NCI-H2171 treated with DMSO at 0.1 percent for 48 hours (cell line): Measurements from ENCODE around the gene ABCF1.
A peak's percentile ranks its signal among the peaks of the same experiment; 100 is the strongest.

Experiments
- DNase-seq: peaks from one replicate; lab custom pipeline; 2025; lab: John Stamatoyannopoulos, UW

Gene ABCF1

DNA sequence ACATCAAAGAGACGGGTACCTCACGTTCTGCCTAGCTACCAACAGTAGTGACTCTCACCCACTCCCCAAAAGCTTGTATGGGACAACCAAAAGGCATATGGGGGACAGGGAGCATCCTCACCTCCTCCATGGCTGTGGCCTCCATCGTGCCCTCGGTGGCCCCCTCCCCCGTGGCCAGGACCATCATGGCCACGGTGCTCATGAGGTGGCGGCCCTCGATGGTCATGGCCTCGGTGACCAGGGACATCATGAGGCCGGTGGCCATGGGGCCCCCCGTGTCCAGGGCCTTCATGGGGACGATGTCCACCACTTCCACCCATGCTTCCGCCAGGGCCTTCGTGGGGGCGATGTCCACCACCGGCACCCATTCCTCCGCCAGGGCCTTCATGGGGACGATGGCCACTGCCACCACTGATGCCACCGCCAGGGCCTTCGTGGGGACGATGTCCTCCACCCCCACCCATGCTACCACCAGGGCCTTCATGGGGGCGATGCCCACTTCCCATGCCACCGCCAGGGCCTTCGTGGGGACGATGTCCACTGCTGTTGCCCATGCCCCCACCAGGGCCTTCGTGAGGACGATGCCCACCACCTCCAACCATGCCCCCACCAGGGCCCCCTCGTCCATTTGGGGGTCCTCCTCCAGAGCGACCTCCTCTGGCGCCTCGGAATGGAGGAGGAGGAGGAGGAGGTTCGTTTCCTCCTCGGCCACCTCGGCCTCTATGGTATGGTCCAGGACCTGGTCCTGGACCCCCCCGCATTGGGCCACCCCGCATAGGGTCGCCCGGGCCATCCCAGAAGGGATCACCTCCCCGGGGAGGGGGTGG lies 30.8 kb downstream of the ABCF1 start:
- DNase-seq: no peak

GRCh38 chr6:30603961-30604360 lies 32.7 kb downstream of the ABCF1 start:
- DNase-seq: no peak

- no peak for DNase-seq
Measured at GRCh38 chr6:30610065-30610464, 38.8 kb downstream of the ABCF1 start.

- no peak for DNase-seq
Measured at GRCh38 chr6:30611150-30611855, 40.1 kb downstream of the ABCF1 start.

GRCh38 chr6:30611856-30612194 lies 40.6 kb downstream of the ABCF1 start:
- DNase-seq: no peak

DNA sequence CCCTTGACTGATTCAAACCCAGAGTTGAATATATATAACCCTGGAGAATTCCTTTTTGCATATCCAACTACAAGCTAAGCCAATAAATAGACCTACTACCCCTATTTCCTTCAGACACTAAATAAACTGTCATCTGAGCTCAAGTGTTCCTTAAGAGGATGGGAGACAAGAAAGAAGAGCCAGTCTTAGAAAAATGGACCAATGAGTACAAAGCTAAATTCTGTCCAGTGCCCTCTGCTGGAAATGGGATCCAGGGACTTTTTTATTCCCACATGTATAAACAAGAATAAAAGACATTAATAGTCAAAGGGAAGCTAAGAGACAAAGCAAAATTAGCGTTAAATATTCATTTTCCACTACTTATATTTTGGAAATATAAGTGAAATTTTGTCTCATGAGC lies 41.0 kb downstream of the ABCF1 start:
- peak; percentile 31 for DNase-seq

DNA sequence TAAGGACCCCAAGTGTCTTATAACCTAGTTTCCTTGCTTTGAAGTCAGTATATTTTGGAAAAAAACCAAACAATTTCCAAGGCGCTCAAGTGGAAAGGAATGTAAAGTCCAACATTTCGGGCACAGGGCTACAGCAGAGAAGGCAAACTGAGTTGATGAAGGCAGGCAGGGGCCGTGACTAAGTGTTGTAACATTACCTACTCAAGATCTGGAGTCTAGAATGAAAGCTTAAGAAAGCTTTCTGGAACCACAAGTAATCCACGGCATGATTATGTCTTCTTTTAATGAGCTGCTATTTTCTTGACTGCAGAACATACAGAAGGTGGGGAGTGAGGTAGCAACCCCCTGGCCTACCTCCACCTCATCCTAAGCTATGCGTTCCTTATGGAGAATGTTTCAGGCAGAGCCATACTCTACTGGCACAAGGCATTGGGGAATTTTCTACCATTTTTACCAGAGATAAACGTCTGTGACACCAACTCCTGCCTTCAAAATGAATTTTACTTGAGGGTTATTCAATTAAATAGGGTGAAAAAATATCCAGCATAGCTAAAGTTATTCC lies 41.5 kb downstream of the ABCF1 start:
- DNase-seq: no peak

GRCh38 chr6:30613251-30614043 lies 42.2 kb downstream of the ABCF1 start:
- DNase-seq: no peak

DNA sequence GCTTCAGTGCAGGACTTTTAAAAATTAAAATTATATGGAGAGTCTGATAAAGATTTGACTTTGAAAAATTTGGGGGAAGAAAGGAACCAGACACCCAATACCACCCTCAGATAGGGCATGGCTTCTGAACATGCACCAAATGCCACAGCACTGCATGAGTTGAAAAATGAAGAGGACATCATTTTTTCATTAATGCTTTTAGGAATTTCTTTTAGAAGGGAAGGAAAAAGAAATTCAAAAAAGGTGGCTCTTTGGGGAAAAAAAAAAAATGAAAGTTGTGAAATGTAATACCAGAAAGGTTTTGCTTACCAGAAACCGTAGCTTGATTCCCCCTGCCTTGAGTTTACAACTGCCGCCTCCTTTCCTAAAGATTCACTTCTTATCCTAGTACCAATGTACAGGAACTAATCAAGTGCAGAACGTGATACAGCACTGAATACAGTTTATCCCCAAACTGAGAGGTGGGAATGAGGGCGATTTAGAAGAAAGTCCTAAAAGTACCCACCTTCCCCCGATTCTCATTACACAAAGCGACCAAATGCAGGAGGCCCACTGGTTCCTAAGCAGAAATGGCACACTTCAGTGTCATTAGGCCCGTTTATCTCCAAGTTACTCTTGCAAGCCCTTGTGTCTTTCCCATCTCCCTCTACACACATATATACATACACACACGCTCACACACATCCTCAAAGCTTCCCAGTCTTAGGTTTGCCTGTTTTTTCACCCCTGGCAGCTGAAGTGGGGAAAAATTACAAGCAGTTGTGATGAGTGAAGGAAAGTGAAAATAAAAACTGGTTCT lies 43.0 kb downstream of the ABCF1 start:
- DNase-seq: no peak

DNA sequence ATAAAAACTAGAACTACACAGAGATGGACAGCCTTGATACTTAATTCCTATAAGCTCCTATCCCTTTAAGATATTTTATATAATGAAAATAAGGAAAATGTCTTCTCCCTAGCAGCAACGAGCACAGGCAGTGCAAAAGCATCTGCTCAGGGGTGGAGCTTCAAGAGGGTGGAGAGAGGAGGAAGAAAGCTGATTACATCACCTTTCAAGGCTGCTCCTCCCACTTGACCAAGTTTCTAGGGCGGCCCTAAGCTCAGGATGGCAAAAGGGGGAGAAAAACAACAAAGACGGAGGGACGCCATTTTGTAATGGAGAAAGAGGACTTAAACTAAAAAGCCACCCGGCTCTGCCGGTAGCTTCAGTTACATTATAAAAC lies 43.6 kb downstream of the ABCF1 start:
- peak; percentile 99 for DNase-seq

GRCh38 chr6:30615219-30615957 lies 44.1 kb downstream of the ABCF1 start:
- DNase-seq: peak; percentile 94

DNA sequence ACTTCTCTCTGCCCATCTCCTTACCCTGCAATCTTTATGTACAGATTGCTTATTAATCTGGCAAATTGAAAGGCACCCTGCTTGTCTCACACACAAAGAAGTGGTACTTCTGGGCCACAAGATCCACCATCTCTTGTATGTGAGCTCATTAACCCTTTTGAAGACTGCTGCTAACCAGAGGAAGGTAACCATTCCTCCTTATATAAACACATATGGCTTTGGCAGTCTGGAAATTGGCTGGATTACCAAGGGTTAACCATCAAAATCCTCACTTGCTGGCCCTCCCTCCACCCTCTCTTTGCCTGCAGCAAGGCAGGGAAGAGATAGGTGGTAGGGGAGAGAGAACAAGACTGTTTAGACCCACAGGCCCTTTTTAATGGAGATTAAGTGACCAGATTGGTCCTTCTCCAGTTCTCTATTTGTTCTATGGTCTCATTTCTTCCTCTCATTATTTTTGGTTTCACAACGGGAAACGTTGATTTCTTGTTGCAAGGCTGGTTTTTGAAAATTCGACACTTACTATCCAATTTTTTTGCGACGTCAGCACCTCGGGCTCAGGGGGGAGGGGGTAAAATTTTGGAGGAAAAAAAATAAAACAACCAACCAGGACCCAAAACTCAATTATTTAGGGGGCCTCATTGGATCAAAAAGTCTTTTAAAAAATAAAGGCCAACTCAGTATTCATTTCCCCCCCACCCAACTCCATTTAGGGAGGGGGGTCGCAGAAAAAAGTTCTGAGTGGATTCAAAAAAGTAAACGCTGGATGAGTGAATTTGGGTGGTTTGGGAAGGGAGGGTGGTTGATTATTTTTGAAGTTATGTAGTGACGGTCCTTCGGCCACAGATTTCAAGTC lies 44.9 kb downstream of the ABCF1 start:
- DNase-seq: peak; percentile 68

DNA sequence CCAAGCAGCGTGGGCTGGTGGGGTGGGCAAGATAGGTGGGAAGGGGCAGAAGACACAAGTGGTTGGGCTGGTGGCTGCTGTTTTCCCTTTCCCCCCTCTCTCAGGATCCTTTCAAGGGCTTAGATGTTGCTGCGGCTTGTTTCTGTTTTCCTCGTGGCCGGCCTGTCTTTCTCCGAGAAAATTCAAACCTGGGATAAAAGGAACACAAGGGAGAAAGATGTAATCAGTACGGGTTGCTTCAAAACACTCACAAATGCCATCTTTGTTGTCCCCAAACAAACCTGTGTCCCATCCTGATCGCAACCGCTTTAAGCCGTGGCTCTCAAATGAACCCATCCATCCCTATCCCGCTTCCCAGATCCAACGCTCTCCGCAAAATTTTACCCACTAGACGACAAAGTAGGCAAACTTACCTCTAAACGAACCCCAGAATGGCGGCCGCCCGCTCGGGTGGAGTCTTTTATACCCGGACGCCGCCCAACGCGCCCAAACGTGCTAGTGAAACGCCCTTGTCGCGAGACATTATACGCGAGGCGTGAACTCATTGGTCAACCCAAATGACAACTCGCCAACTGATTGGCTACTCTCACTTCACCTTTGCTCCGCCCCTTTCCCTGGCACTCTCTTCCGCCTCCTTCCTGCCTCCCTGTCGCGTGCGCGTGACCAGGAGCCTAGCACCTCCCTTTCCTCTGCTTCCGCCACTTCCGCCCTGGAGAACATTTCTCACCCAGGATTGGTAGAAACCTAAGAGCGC lies 45.7 kb downstream of the ABCF1 start, which contains the start of gene PPP1R10:
Gene PPP1R10 (minus strand): TSS at position 433 of the 754 bp plus-strand sequence. CDS start 7,299 bp downstream, outside the sequence.
- DNase-seq: peak; percentile 100

DNA sequence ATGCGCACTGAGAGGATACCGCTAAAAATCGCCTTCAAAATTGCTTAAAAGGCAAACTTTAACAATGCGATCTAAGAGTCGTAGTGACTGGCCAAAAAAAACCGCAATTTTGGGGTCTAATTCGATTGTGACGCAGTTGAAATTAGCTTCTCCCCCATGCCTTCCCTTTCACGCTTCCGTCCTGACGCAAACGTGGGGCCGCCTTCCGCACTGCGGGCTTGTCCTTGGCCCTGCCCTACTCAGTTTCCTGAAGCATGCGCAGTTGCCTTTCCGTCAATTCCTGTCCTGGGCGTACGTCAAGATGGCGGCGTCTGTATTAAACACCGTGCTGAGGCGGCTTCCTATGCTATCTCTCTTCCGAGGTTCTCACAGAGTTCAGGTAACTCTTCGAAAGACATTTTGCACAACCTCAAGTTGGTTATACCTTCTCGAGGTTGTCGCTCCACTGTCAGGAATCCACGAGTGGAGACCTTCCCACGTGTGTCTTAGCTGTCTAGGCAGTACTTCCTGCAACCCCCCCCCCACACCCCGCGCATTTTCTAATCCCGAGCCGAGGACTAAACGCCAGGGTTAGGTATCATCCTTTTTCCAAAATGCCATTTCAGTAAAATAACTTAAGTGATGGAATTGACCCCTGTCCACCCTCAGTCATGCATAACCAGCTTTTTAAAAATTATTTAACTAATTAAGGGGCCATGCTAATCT lies 46.5 kb downstream of the ABCF1 start, which contains the start of gene MRPS18B:
Gene MRPS18B (plus strand): TSS at position 276 of the 705 bp plus-strand sequence. CDS start 26 bp downstream, at position 302.
- DNase-seq: peak; percentile 99

DNA sequence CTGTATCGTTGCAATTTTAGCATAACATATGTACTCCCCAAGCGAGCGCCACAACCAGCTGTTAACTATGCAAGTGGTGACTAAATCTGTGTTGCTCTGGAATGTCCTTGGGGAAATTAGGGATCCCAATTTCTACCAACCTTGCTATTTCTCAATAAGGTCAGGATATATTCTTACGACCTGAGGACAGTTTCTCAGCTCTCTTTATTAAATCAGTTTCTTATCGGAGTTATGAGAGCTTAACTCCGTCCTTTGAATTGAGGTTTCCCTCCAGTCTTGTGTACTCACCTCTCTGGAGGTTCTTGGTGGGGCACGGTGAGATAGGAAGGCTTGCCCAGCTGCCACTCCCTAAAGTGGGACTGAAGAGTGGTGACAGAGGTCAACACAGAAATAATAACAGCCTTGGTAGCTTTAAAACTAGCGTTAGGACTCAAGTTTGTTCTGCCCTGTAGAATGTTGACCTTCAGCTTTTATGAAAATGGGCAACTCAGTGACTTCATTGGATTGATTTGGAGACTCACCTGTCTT lies 47.1 kb downstream of the ABCF1 start:
- DNase-seq: peak; percentile 48

GRCh38 chr6:30619561-30619960 lies 48.3 kb downstream of the ABCF1 start:
- no peak for DNase-seq

DNA sequence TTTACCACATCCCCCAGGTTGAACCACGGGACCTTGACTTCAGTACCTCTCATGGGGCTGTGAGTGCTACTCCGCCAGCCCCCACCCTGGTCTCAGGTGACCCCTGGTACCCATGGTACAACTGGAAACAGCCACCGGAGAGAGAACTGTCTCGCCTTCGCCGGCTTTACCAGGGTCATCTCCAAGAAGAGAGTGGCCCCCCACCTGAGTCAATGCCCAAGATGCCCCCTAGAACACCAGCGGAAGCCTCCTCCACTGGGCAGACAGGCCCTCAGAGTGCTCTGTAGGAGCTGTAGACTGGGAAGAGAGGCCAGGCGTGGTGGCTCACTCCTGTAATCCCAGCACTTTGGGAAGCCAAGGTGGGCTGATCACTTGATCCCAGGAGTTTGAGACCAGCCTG lies 54.3 kb downstream of the ABCF1 start:
- no peak for DNase-seq
